Activated CD8-positive, alpha-beta memory T cell treated with anti-CD3 and anti-CD28 coated beads, Interleukin-2, amount 50 U/mL, for 1 hour (primary cell): Measurements from ENCODE around the gene KCNMA1.

Experiments
- DNase-seq: peaks from one replicate; pipeline ENCODE4 v3.0.0-alpha.2; 2020; ENCODE audit errors: extremely low read depth

KCNMA1 gene

DNA sequence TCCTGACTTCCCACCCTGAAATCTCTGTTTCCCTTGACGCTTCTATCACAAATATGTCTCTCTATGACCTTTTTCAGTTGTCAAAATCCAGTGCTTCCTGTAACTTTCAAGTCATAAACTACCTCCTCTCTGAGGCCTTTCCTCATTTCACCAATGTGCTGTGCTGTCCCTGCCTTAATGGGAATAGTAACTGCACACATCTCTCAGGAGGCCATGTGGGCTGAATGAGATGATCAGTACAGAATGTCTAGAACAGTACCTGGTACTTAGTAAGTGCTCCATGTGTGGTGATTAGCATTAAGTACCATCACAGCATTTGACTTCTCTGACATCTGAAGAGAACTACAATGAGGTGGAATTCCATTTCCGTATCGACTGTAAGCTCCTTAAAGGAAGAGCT lies 588.5 kb downstream of the KCNMA1 start:
- DNase-seq: no peak

DNA sequence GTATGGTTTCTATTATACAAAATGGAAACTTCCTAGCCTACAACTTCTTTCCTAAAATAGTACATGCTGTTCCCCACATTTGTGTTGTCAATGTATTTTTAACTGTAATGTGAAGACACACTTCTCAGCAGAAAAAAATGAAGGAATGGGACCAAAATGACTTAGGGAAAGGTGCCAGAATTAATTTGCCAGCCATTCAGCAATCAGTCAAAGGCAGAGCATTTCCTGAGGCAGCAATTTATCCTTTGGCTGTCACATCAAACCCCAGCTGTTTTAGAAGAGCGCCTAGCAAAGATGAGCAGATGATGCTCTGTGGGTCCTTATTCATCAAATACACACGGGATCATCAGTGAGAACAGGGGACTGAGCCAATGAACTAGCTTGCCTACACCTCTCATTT lies 592.5 kb downstream of the KCNMA1 start:
- DNase-seq: no peak

DNA sequence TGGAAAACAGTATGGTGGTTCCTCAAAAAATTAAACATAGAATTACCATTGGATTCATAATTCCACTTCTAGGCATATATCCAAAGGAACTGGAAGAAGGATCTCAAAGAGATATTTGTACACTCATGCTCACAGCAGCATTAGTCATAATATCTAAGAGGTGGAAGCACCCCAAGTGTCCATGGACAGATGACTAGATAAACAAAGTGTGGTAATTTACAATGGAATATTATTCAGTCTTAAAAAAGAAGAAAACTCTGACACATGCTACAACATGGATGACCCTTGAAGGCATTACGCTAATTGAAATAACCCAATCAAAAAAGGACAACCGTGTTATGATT lies 594.2 kb downstream of the KCNMA1 start:
- no peak for DNase-seq

DNA sequence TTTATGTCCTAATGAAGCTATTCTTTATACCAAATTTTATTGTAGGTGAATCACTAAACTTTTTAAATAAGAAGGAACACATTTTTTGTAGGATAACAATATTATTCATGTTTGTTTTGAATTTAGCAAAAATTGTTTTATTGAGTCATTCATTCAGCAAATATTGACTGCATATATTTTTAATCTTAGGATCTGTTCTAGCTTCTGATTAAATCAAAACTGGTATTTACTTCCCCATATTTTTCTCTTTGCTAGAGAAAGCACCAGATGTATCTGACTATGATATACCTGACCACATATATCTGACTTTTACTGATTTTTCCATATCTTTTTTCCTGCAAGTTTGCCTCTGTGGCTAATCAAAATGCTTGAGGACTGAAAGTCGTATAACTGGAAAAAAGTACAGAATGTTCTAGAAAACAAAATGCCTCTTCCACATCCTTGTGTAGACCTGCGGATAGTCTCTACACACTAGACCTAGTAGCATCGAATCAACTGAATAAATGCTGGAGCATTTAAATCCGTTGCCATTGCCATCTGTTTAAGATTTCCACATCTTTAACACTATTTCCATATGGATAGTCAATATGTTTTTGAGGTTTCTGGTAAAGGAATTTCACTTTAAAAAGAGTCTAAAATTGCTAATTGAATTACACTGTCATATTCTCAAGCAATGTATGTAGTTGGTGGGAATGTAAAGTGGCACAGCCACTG lies 594.7 kb downstream of the KCNMA1 start:
- no peak for DNase-seq

DNA sequence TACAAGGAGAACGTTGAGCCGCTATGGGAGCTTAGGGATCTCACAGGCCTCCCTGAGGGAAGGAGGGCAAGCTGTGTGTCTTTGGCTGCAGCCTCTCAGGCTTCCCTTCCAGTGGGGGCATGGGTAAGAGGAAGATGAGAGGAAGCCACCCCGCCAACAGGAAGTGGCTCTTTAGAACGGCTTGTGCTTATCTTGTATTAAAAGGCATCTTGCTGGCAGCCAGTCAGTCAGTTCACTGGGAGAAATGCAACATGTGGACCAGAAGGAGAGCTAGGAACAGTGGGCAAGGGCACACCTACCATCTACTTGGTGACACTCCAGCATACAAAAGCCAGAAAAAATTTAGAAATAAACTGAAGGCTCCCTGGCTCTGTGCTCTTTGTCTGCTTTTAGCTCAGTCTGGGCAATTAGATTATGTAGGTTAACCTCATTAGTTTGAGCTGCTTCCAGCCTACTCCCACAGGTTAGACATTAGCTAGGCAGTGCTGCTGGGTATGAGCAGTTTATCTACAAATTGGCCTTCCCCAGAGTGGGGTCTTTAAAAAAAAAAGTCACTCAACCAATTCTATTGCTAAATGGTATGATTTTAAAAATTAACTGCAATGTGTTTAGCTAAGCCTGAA lies 595.9 kb downstream of the KCNMA1 start:
- no peak for DNase-seq

DNA sequence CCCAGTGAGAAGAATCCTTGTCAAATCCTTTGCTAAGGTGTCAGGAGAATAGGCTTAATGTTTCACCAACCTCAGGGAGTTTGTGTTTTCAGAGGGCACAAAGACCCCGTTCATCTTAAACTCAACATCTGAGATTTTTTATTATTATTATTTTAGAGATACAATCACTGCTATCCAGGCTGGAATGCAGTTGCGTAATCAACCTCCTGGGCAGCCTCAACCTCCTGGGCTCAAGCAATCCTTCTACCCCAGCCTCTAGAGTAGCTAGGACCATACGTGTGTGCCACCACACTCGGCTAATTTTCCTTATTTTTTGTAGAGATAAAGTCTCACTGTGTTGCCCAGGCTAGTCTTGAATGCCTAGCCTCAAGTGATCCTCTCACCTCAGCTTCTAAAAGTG lies 599.2 kb downstream of the KCNMA1 start:
- DNase-seq: no peak

DNA sequence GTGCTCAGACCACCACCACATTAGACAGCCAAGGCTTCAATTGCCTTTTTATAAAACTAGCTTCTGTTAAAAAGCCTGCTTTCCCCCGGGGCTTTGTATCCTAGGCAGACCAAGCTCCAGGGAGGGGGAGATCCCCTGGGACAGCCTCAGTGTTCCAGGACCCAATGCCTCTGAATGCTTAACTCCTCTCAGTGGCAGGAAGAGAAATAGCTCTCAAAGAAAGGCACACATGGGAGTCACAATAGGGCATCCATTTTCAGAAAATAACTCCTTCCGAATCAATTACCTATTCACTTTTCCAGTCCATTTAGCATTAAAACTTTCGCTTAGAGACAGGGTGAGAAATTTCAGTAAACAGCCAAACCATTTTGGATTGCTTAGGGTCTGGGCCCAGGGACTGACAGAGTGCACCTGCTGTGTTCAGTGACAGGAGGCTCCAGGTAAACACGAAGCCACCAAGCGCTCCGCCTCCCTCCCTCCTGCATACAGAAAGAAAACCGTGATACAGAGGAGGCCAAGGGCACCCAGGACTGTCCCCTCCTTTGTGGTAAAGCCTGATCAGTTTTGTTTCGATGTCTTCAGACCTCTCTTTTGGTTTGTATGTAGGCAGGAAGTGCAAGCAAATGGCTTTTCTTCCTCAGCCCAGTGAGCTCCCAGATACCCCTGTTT lies 599.7 kb downstream of the KCNMA1 start:
- no peak for DNase-seq

DNA sequence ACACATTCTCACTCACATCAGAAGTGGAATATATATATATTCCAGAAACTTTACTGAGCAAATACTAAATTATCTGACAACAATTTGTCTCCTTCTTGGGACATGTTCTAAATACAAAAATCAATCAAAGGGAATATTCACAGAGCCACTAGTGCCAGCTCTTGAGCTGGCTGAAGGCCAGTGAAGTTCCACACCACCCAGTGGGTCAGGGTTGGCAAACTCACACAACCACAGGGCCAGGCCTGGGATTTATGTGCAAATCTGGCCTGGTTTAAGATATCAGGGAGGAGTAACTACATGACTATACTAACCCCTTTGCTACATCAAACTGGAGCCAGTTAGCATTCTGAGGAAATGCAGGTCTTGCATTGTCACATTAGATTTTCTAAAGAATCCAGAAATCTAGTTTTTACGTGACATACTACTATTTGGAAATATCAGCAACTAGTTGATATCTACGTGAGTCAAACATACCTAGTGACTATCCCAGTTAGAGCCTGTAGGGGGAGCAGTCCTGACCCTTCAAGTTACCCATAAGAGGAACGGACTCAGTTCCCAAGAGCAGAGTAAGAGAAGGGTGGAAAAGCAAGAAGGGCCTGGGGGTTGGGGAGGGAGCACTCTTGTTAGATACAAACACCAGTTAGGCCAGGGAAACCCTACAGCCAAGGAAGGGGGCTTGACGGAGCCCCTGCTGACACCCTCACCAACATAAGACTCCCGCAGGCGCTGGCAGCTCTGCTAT lies 600.4 kb downstream of the KCNMA1 start:
- no peak for DNase-seq

DNA sequence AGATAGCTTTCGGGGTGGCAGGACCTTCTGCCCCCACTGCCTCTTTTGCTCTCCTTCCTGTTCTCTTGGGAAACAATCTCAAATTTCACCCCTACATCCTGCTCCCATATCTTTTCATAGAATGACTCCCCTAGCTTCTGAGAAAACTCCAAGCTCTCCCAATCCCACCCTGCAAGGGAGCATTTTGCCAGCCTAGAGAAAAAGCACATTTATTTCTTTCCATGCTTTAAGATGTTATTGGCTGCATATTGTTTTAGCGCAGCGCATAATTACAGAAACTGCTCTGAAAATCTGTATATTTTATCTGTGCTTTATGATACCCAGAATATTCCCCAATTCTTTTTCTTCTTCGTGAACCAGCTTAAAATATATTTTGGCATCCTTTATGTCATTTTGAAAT lies 601.3 kb downstream of the KCNMA1 start:
- DNase-seq: no peak

DNA sequence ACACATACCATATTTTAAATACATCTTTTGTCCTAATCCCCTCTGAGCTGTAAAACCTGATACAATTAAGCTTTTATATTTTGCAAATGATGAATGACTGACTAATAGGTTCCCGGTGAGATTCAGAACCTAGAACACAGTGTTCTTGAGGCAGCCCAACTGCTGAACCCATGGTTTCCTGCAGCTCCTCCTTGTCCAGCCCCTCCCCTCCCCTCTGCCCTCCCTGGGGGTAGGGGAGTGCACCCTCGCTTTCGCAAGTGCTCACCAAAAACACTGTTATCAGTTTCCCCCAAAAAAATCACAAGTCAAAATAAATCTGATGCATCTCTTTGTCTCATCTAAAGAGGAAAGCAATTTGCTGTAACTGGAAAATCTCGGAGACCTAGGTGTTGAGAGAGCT lies 602.8 kb downstream of the KCNMA1 start:
- no peak for DNase-seq

DNA sequence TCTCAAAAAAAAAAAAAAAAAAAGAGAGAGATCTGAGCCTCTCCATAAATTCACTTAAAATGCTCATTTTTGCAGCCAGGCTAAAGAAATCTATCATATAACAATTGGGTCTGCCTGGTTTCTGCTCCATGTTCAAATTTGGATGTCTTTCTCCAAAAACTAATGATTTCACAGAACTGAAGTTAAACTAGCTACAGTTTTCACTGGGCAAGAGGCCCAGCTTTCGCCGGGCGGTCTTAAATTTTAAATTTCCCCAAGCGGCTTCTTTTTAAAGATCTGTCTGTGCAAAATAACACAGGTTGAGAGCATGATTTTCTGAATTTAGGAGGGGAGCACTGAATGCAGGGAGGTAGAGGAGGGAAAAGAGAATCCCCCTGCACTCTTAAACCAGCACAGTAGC lies 603.4 kb downstream of the KCNMA1 start:
- no peak for DNase-seq

DNA sequence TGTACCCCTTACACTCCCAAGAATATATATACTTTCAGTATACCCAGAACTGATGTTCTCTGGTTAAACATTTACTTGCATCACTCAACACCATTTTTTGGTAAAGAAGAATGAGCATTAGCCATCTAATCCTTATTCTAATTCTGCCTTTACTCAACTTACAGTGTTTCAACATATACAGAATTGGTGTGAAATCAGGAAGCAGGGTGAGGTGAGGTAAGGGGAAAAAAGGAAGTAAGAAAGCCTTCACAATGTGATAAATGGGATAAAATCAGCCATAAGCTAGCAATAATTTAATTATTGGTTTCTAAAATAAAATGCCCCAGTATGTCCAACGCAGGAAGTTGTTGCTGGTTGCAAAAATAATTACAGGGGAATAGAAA lies 605.4 kb downstream of the KCNMA1 start:
- DNase-seq: no peak

DNA sequence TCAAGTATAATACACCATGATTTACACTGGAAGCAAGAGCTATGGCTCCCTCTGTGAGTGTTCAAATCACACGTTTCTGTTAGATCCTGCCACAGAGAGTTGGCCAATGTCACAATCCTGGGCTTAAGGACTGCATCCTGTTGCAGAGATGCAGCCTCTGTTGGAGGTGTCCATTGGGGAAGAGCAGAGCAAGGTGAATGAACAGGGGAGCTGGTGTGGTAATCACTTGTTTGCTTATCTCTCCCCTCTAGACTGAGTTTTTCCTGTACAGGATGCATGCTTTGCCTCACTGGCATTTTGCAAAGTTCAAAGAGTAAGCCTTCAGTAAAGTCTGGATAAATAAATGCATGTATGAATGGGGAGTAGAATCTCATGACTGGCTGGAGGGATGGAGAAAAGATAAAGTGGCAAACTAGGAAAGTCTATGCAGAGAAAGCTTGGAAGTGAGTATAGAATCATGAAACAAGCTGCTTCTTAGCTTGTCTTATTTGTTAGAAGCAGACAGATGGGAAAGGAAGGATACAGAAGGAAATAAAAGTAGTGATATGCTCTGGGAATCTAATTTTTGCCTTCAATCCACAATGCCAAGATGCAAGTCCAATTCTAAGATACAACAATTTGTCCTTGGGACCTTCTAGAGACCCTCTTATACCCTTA lies 605.9 kb downstream of the KCNMA1 start:
- no peak for DNase-seq

DNA sequence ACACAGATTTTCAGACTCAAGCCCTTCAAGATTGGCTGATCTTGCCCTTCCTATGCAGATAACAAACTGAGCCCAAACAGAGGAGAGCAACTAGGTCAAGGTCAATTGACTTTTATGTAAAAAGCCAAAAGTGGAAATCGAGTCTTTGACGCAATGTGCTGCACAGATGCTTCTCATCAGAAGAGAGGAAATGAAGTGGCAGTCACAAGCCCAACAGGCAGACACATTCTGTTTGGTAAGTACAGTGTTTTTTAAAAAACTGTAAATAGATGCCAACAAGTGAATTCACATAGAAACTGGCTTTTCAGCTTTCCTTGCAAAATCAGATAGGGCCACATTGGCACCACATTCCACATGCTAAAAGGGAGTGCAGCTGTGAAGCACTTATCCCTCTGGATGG lies 606.6 kb downstream of the KCNMA1 start:
- DNase-seq: no peak

DNA sequence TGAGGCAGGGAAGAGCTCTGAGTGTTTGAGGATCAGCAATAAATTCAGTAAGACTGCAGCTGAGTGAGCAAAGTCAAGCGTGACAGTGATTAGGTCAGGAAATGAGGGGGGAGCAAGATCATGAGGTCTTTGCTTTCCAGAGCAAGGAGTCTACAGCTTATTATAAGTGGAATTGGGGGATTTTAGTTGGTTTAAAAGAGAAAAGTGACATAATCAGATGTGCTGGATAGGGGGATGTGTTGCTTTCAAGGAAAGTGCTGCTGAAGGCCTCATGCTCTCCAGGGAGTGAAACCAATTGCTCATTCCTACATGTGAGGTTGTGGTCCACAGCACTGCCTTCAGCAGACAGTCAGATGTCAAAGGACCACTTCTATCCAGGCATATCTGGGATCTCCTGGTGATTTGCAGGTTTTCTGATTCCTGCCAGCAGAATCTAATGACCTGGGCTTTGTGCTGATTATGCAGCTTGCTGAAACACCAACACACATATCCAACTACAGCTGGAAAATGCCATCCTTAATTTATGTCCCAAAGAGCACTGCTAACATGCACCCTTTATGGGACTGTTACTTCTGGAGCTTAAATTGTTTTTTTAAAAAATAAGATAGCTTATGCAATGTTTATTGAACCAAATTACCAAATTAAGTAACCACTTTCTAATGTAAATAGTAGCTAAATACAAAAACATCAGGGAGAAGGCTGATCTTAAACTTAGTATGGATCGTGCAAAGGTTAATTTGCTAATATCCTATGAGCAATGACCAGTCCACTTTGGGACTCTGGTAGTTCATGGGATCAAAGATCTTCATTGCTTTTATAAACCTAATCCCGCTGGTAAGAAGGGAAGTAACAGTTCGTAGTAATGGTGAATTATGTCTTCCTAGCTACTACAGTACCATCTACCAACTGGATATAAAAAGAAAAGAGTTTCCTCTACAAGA lies 607.6 kb downstream of the KCNMA1 start:
- DNase-seq: no peak

DNA sequence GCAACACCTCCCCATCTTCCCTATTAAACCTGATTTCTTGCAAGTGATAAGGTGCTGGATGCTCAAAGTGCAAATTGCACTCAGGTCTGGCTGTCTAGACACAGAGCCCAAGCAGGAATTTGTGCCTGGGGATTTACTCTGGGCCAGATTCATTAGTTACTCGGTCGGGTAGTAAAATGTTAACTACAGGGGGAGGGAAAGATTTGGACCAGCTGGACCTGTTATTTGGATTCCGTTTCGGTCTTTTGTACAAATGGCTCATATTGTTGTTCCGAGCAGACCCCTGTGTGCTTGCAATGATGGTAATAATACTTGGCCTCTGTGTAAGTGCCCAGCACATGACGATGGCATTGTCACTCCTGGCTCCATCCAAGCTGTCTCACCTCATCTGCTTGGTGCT lies 609.6 kb downstream of the KCNMA1 start:
- no peak for DNase-seq

DNA sequence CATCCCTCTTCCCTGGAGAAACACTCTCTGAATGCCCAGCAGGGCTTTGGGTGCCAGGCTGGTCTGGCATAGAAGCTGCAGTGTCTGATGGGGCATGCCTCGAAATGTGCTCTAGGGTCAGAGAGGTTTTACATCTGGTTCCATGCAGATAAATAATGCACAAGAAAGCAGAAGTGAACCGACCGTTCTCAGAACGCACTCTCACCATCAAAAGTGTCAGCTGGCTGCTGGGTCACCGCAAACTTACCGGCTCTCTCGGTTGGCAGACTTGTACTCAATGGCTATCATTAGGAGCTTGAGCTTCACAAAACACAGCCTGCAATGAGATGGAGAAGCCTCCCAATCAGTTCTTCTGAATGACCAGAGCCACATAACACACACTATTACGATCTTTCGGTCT lies 610.0 kb downstream of the KCNMA1 start:
- no peak for DNase-seq

DNA sequence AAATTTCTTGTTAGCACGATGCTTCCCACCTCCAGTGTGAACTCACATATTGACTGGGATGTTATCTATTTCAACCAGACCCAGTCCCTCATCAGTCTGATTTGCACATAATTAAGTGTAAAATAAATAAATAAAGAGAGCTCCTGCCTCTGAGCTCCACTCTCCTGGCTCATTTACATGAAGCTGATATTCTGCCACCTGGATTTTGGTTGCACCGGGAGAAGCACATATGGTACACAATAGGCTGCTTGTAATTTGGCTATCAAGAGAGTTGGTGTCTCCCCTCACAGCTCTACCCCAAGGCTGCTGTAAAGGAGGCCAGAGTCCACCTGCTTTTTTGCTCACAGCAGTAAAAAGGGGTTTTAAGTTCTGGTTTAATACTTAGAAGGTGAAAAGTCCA lies 610.5 kb downstream of the KCNMA1 start:
- no peak for DNase-seq

DNA sequence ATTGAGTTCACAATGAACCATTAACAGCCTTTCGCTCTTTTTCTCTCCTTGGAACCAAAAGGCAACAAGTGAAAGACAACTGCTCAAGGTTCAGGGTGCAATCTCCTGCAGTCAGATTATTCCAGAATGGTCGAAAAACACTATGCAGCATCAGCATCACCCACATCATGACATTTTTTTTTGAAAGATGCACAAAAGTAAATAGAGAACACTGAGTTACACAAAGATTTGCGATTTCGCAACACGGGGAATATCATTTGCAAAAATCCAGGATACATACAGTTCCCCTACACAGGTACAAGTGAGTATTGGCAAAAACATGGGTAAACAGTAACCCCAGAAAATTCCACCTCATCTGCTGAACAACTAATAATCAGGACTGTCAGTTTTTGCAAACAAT lies 611.5 kb downstream of the KCNMA1 start:
- DNase-seq: no peak

DNA sequence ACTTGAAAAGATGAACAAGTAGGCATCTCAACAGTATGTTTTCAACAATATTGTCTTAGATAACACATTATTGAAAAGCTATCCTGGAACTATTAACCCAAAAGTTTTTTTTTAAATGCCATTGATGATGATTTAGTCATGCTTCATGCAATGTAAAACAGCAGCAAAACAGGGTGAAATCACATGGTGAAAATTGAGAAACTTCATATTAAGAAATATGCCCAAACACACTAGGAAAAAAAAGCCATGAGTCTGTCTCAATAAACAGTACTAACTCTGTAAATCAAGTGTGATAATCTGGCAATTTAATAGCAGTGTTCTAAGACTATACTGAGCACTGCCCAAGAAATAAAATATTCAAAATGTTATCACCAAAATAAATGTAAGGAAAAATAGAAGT lies 613.1 kb downstream of the KCNMA1 start:
- no peak for DNase-seq

DNA sequence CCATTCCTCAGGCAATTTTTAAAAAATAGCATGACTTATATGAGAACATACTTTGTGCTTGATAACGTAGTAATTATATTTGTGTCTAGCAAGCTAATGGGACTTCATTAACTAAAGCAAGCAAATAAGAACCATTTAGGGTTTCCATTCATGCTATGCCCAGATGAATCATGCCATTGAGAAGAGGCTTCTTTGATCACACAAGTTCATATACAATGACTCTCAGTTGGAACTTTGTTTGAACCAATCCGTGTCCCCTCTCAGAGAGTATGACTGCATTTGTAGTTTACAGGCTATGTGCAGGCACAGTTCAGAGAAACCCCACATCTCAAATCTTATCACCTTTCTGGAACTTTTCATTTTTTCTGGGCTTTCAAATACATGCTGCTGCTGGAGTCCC lies 614.2 kb downstream of the KCNMA1 start:
- no peak for DNase-seq
